ENCODE results near the gene MYH10.

The MYH10 gene

DNA sequence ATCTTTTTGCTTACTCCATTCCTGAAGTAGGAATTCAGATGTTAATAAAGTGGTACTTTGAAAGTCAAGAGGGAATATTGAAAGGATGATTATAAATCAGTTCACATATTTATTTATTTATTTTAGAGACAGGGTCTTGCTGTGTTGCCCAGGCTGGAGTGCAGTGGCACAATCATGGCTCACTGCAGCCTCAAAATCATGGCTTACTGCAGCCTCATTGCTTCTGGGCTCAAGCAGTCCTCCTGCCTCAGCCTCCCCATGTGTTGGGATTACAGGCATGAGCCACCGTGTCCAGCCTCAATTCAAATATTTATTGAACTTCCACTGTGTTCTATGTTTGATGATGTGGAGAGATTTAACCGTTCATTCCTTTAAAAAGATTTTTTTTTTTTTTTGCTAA is 188.2 kb downstream of the MYH10 start:
- peaks cover 14% of the 10 kb centered on the region; the same call in 1 of the 2 replicates for H3K36me3 ChIP-seq (ENCODE audit: low read length)
- no peaks in the 10 kb centered on the region for H3K9me3 ChIP-seq (ENCODE audit: insufficient read depth, low read length)
- H2AFZ ChIP-seq (ENCODE audit: low read depth, low read length, severe bottlenecking): no peak overlapping the region
- no peak overlapping the region for H3K4me3 ChIP-seq (ENCODE audit: insufficient read depth, low read length, poor library complexity, severe bottlenecking)
- H3K9me2 ChIP-seq (replicated peaks; ENCODE audit: insufficient read depth, low read length): no peaks in the 10 kb centered on the region
- TF ChIP-seq CTCF (IDR thresholded peaks at IDR 0.05; ENCODE audit: insufficient read depth, low read length, poor library complexity, severe bottlenecking) (no peak), EZH2phosphoT487 (conservative IDR thresholded peaks at IDR 0.05; ENCODE audit: low read length) (no peak)
- H3F3A ChIP-seq (ENCODE audit: insufficient read depth): no peaks in the 10 kb centered on the region; the same call in 1 of the 2 replicates
- H3K9ac ChIP-seq (ENCODE audit: low read length): no peak overlapping the region
- H3K27ac ChIP-seq (ENCODE audit: low read depth, low read length): no peak overlapping the region
- H4K20me1 ChIP-seq (ENCODE audit: low read depth, low read length): 0 out of 2 replicates have a peak, but pooled peaks cover 3% of the 10 kb centered on the region
- no peak overlapping the region for H3K4me2 ChIP-seq (ENCODE audit: low read depth, low read length, poor library complexity, severe bottlenecking)
- peaks cover 67% of the 10 kb centered on the region for H3K79me2 ChIP-seq (ENCODE audit: insufficient read depth, low read length)
- no peaks in the 10 kb centered on the region for H3K27me3 ChIP-seq (ENCODE audit: low read length)

- Histone ChIP-seq H3K36me3 (ENCODE audit: low read length) (peaks cover 14% of the 10 kb centered on the region; the same call in 1 of the 2 replicates), H3K4me3 (ENCODE audit: insufficient read depth, low read length, poor library complexity, severe bottlenecking) (no peak overlapping the region), H2AFZ (ENCODE audit: low read depth, low read length, severe bottlenecking) (no peak overlapping the region), H4K20me1 (ENCODE audit: low read depth, low read length) (0 out of 2 replicates have a peak, but pooled peaks cover 9% of the 10 kb centered on the region), H3K9me3 (ENCODE audit: insufficient read depth, low read length) (no peaks in the 10 kb centered on the region), H3K4me2 (ENCODE audit: low read depth, low read length, poor library complexity, severe bottlenecking) (no peak overlapping the region), H3K79me2 (ENCODE audit: insufficient read depth, low read length) (peaks cover 73% of the 10 kb centered on the region), H3K27ac (ENCODE audit: low read depth, low read length) (no peak overlapping the region), H3K27me3 (ENCODE audit: low read length) (no peaks in the 10 kb centered on the region), H3F3A (ENCODE audit: insufficient read depth) (no peaks in the 10 kb centered on the region; the same call in 1 of the 2 replicates), H3K9me2 (replicated peaks; ENCODE audit: insufficient read depth, low read length) (no peaks in the 10 kb centered on the region), H3K9ac (ENCODE audit: low read length) (no peak overlapping the region)
- TF ChIP-seq CTCF (IDR thresholded peaks at IDR 0.05; ENCODE audit: insufficient read depth, low read length, poor library complexity, severe bottlenecking) (no peak), EZH2phosphoT487 (conservative IDR thresholded peaks at IDR 0.05; ENCODE audit: low read length) (no peak)
Measured at GRCh38 chr17:8441690-8442089, 188.8 kb downstream of the MYH10 start.

DNA sequence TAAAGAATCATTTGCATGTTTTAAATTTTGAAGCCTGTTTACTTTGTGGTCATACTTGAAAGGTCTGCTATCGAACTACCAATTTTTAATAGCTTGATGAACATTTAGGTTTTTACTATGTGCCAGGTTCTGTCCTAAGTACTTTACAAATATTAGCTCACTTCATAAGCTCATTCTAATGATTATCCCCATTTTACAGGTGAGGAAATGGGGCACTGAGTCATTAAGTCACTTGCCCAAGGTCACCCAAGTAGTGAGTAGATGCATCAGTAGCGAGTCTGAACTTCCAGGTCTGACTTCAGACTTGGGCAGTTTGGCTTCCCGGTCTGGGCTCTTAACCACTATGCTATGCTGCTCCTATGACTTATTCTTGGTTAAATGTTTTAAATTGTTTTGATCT is 190.8 kb downstream of the MYH10 start:
- no peaks in the 10 kb centered on the region for H3K9me2 ChIP-seq (replicated peaks; ENCODE audit: insufficient read depth, low read length)
- H3K27ac ChIP-seq (ENCODE audit: low read depth, low read length): no peak overlapping the region
- no peak overlapping the region for H3K9ac ChIP-seq (ENCODE audit: low read length)
- no peaks in the 10 kb centered on the region; the same call in 1 of the 2 replicates for H3F3A ChIP-seq (ENCODE audit: insufficient read depth)
- no peak for TF ChIP-seq EZH2phosphoT487 (conservative IDR thresholded peaks at IDR 0.05; ENCODE audit: low read length)
- no peak for TF ChIP-seq CTCF (IDR thresholded peaks at IDR 0.05; ENCODE audit: insufficient read depth, low read length, poor library complexity, severe bottlenecking)
- no peaks in the 10 kb centered on the region for H3K9me3 ChIP-seq (ENCODE audit: insufficient read depth, low read length)
- H3K4me2 ChIP-seq (ENCODE audit: low read depth, low read length, poor library complexity, severe bottlenecking): no peak overlapping the region
- no peak overlapping the region for H2AFZ ChIP-seq (ENCODE audit: low read depth, low read length, severe bottlenecking)
- H4K20me1 ChIP-seq (ENCODE audit: low read depth, low read length): 0 out of 2 replicates have a peak, but pooled peaks cover 10% of the 10 kb centered on the region
- H3K36me3 ChIP-seq (ENCODE audit: low read length): 0 out of 2 replicates have a peak, but pooled peaks cover 2% of the 10 kb centered on the region
- H3K4me3 ChIP-seq (ENCODE audit: insufficient read depth, low read length, poor library complexity, severe bottlenecking): no peak overlapping the region
- H3K27me3 ChIP-seq (ENCODE audit: low read length): no peaks in the 10 kb centered on the region
- peaks cover 81% of the 10 kb centered on the region for H3K79me2 ChIP-seq (ENCODE audit: insufficient read depth, low read length)
